PC-3 (cell line): Measurements from ENCODE around the gene CHRM5. TPM values are rescaled to one million over a fixed set of nuclear protein-coding genes. Genes with fewer than 3 reads are reported as not detected.

Experiments
- ATAC-seq: fragments of 200-7000 bp; cut with Tn5 transposase; 2 replicates; pipeline ENCODE4 v1.9.1; 2020; ENCODE audit warnings: mild to moderate bottlenecking, moderate library complexity
- BruUV-seq: library from RNA; stranded (reverse); fragments of 400-500 nt; replicated peaks from 2 replicates; lab custom pipeline; 2021; lab: Mats Ljungman, UMichigan
- CTCF ChIA-PET: fragments of 300-600 bp; sonication (Branson Sonifier 250); formaldehyde crosslinking; loops from one replicate; lab custom pipeline; 2022; ENCODE audit warnings: antibody characterized with exemption; lab: Charles Lee
- POLR2A ChIA-PET: fragments of 300-600 bp; sonication (Branson Sonifier 250); formaldehyde crosslinking; loops from one replicate; lab custom pipeline; 2022; ENCODE audit warnings: antibody characterized with exemption; ENCODE audit not compliant: unreplicated experiment; lab: Charles Lee
- DNase-seq: peaks from one replicate; pipeline ENCODE4 v3.0.0-alpha.2; 2015
- H2AFZ ChIP-seq: fragments of 300-600 bp; sonication (generic); 2 replicates; pipeline ENCODE4 v1.6.0; 2016; ENCODE audit warnings: antibody characterized with exemption, low read length
- H3F3A ChIP-seq: fragments of 300-600 bp; sonication (generic); one replicate; pipeline ENCODE4 v1.6.0; 2017; ENCODE audit warnings: antibody characterized with exemption, low read length, control low read depth, mild to moderate bottlenecking; ENCODE audit not compliant: unreplicated experiment
- H3K27ac ChIP-seq: fragments of 300-600 bp; sonication (generic); 2 replicates; pipeline ENCODE4 v1.5.1; 2016; ENCODE audit warnings: mild to moderate bottlenecking, low read length
- H3K27me3 ChIP-seq: fragments of 300-600 bp; sonication (generic); 2 replicates; pipeline ENCODE4 v1.6.1; 2016; ENCODE audit warnings: low read length, mixed read lengths
- H3K36me3 ChIP-seq: fragments of 300-600 bp; sonication (generic); 2 replicates; pipeline ENCODE4 v1.6.1; 2016; ENCODE audit warnings: low read depth, mixed run types, low read length, mixed read lengths
- H3K4me1 ChIP-seq: fragments of 300-600 bp; sonication (generic); 2 replicates; pipeline ENCODE4 v1.5.1; 2016; ENCODE audit warnings: low read length; ENCODE audit not compliant: insufficient read depth
- H3K4me2 ChIP-seq: fragments of 300-600 bp; sonication (generic); 2 replicates; pipeline ENCODE4 v1.6.0; 2016; ENCODE audit warnings: low read length
- H3K4me3 ChIP-seq: fragments of 300-600 bp; sonication (generic); 2 replicates; pipeline ENCODE4 v1.5.1; 2016; ENCODE audit warnings: mild to moderate bottlenecking, low read length, mixed read lengths
- H3K79me2 ChIP-seq: fragments of 300-600 bp; sonication (generic); 2 replicates; pipeline ENCODE4 v1.6.1; 2017; ENCODE audit warnings: low read length, mixed read lengths
- H3K9ac ChIP-seq: fragments of 300-600 bp; sonication (generic); 2 replicates; pipeline ENCODE4 v1.6.0; 2016; ENCODE audit warnings: mild to moderate bottlenecking, low read length
- H3K9me2 ChIP-seq: fragments of 300-600 bp; sonication (generic); replicated peaks from 2 replicates; pipeline ENCODE4 v1.6.1; 2016; ENCODE audit warnings: mixed run types, low read length, mixed read lengths
- H3K9me3 ChIP-seq: fragments of 300-600 bp; sonication (generic); 2 replicates; pipeline ENCODE4 v1.6.1; 2016; ENCODE audit warnings: low read length, mixed read lengths
- H4K20me1 ChIP-seq: fragments of 300-600 bp; sonication (generic); 2 replicates; pipeline ENCODE4 v1.6.1; 2016; ENCODE audit warnings: low read length, mixed read lengths
- EZH2 ChIP-seq: fragments of 300-600 bp; sonication (generic); IDR thresholded peaks from one replicate; pipeline ENCODE4 v1.6.1; 2017; ENCODE audit warnings: antibody characterized with exemption, mild to moderate bottlenecking, low read length; ENCODE audit not compliant: unreplicated experiment
- EZH2phosphoT487 ChIP-seq: fragments of 300-600 bp; sonication (generic); IDR thresholded peaks from 2 replicates; pipeline ENCODE4 v1.6.1; 2018; ENCODE audit warnings: mild to moderate bottlenecking, antibody characterized with exemption, low read length, borderline replicate concordance
- intact Hi-C: fragments of 100-400 bp; cut with micrococcal nuclease; formaldehyde crosslinking; loops from 2 replicates; pipeline ENCODE4 v1.9.0; 2023
- total RNA-seq: library from RNA; depleted of rRNA; stranded (reverse); fragments of >200 nt; gene quantifications from 2 replicates; pipeline ENCODE4 v1.2.3, GENCODE V29; 2014
- TF ChIP-seq, protein P1 (sequence below): fragments of 300-600 bp; sonication (generic); conservative IDR thresholded peaks from 2 replicates; pipeline ENCODE4 v1.5.1; 2017; ENCODE audit warnings: antibody characterized with exemption, low read depth, mild to moderate bottlenecking, low read length

The CHRM5 gene
- total RNA-seq, 1 experiment from 2014 or later, result 0.04 TPM

DNA sequence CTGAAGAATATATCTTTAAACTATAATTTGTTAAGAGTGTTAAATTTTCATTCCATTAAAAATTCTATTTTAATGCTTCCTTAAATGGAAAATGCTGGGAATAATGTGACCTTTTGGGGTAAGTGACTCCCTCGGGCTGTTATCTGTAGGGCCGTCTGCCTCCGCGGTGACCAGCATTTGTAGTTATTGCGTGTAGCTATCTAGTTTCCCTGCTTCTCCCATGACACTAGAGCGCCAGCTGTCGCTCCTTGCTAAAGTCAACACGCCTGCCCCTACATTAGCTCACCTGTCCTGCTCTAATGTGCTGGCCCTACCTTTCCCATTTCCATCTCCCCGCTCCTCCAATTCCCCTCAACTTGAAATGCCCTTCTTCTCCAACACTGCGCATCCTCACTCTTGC is 12.4 kb upstream of the CHRM5 start:
- Histone ChIP-seq H3K9me3 (no peaks in the 10 kb centered on the region), H3K4me1 (no peaks in the 10 kb centered on the region), H3K79me2 (no peaks in the 10 kb centered on the region), H3K4me2 (no peak overlapping the region), H3K36me3 (no peaks in the 10 kb centered on the region), H3K4me3 (no peak overlapping the region), H3F3A (no peaks in the 10 kb centered on the region), H4K20me1 (no peaks in the 10 kb centered on the region), H3K27ac (no peak overlapping the region), H3K27me3 (no peaks in the 10 kb centered on the region), H3K9me2 (no peaks in the 10 kb centered on the region), H2AFZ (no peak overlapping the region), H3K9ac (no peak overlapping the region)
- ATAC-seq, result no peak
- CTCF ChIA-PET, result no interaction called here
- TF ChIP-seq EZH2phosphoT487 (no peak), EZH2 (no peak)
- TF ChIP-seq, protein P1, sequence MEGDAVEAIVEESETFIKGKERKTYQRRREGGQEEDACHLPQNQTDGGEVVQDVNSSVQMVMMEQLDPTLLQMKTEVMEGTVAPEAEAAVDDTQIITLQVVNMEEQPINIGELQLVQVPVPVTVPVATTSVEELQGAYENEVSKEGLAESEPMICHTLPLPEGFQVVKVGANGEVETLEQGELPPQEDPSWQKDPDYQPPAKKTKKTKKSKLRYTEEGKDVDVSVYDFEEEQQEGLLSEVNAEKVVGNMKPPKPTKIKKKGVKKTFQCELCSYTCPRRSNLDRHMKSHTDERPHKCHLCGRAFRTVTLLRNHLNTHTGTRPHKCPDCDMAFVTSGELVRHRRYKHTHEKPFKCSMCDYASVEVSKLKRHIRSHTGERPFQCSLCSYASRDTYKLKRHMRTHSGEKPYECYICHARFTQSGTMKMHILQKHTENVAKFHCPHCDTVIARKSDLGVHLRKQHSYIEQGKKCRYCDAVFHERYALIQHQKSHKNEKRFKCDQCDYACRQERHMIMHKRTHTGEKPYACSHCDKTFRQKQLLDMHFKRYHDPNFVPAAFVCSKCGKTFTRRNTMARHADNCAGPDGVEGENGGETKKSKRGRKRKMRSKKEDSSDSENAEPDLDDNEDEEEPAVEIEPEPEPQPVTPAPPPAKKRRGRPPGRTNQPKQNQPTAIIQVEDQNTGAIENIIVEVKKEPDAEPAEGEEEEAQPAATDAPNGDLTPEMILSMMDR, result no peak
- intact Hi-C loops, result no loop called here
- POLR2A ChIA-PET, result no interaction called here
- DNase-seq, result no peak
- BruUV-seq, result no TSS peak

DNA sequence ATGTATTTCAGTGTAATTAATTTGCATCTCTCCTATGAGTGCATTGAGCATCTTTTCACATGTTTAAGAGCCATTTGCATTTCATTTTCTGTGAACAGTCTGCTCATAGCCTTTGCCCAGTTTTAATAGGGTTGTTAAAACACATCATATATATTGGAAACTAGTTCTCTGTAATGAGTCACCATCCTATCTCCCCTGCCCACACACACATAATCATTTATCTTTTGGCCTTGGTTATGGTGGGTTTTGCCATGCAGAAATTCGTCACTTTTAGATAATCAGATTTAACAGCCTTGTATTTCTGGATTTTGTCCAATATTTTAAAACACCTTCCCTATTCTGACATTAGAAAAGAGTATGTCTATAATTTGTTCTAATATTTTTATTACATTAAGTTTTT is 11.9 kb upstream of the CHRM5 start:
- Histone ChIP-seq H3K27ac (no peak overlapping the region), H2AFZ (no peak overlapping the region), H3K9me2 (no peaks in the 10 kb centered on the region), H3K9me3 (no peaks in the 10 kb centered on the region), H4K20me1 (no peaks in the 10 kb centered on the region), H3K79me2 (no peaks in the 10 kb centered on the region), H3K27me3 (no peaks in the 10 kb centered on the region), H3F3A (no peaks in the 10 kb centered on the region), H3K36me3 (no peaks in the 10 kb centered on the region), H3K4me1 (no peaks in the 10 kb centered on the region), H3K4me3 (no peak overlapping the region), H3K9ac (no peak overlapping the region), H3K4me2 (no peak overlapping the region)
- no TSS peak for BruUV-seq
- no peak for TF ChIP-seq EZH2
- no peak for TF ChIP-seq EZH2phosphoT487
- TF ChIP-seq, protein P1, result no peak
- ChIA-PET POLR2A (no interaction called here), CTCF (no interaction called here)
- ATAC-seq (peak; percentile 77), DNase-seq (peak; percentile 16)
- intact Hi-C loops, result no loop called here

DNA sequence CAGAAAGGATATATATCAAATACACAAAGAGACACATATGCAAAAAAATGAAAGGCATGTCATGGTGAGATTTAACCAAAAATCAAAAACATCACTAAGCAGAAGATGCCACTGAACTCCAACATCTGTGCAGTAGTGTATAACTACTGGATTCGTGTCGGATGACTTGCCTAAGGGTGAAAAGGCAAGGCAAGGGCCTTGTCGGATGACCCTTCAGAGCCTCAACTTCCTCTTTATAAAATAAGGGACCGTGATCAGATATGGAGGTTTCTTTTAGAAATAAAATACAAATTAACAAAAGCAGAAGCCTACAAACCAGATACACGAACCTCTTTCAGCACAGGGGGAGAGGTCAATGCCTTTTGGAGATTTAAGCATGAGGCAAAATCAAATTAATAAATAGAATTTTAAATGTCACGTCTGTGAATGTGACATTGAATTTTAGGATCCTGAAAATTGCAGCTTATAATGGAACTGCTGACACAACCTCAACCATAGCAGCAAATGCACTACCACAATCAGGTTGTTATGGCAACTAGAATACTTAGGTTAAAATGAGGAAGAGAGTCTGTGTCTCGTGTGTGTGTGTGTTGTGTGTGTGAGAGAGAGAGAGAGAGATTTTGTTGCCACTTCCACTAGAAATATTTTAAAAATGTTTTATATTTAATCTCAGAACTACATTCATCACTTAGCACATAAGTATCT is 8.3 kb upstream of the CHRM5 start:
- CTCF ChIA-PET, result no interaction called here
- H3K4me2 ChIP-seq, result no peak overlapping the region
- H3K36me3 ChIP-seq, result no peaks in the 10 kb centered on the region
- no peaks in the 10 kb centered on the region for H3K9me3 ChIP-seq
- no peaks in the 10 kb centered on the region for H4K20me1 ChIP-seq
- peaks cover 9% of the 10 kb centered on the region for H3K4me1 ChIP-seq
- intact Hi-C loops, result no loop called here
- H3K27ac ChIP-seq, result no peak overlapping the region
- ATAC-seq (no peak), DNase-seq (no peak)
- no peaks in the 10 kb centered on the region for H3F3A ChIP-seq
- H3K9ac ChIP-seq, result no peak overlapping the region
- no TSS peak for BruUV-seq
- POLR2A ChIA-PET, result no interaction called here
- no peaks in the 10 kb centered on the region for H3K9me2 ChIP-seq
- no peak overlapping the region for H2AFZ ChIP-seq
- H3K4me3 ChIP-seq, result no peak overlapping the region
- no peaks in the 10 kb centered on the region for H3K79me2 ChIP-seq
- H3K27me3 ChIP-seq, result no peaks in the 10 kb centered on the region
- TF ChIP-seq, protein P1, result no peak
- TF ChIP-seq EZH2phosphoT487, result no peak
- no peak for TF ChIP-seq EZH2
